ENCODE results near the gene ADIG. TPM values are rescaled to one million over a fixed set of nuclear protein-coding genes. Genes with fewer than 3 reads are reported as not detected.

Gene ADIG
- total and polyA plus RNA-seq, 10 donors: not detected

DNA sequence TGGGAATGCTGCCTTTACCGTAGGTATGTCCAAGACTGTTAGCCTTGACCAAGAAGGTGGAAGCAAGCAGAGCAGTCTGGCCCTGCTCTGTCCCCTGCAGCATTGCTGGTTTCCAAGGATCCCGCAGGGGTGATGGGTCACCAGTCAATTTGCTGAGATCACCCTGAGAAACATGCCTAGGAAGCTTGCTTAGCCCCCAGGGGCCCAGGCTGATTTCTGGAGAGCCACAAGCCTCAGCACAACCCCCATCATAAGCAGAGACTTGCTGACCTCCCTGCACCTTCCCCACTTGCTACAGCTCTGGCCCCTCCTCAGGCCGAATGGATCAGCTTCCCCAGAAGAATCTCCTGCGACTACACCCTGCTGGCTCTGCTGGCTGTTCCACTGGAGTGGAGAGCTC is 42.1 kb downstream of the ADIG start:
- TF ChIP-seq POLR2A (IDR thresholded peaks at IDR 0.05): no peak
- TF ChIP-seq, protein P1, sequence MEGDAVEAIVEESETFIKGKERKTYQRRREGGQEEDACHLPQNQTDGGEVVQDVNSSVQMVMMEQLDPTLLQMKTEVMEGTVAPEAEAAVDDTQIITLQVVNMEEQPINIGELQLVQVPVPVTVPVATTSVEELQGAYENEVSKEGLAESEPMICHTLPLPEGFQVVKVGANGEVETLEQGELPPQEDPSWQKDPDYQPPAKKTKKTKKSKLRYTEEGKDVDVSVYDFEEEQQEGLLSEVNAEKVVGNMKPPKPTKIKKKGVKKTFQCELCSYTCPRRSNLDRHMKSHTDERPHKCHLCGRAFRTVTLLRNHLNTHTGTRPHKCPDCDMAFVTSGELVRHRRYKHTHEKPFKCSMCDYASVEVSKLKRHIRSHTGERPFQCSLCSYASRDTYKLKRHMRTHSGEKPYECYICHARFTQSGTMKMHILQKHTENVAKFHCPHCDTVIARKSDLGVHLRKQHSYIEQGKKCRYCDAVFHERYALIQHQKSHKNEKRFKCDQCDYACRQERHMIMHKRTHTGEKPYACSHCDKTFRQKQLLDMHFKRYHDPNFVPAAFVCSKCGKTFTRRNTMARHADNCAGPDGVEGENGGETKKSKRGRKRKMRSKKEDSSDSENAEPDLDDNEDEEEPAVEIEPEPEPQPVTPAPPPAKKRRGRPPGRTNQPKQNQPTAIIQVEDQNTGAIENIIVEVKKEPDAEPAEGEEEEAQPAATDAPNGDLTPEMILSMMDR (IDR thresholded peaks at IDR 0.05 in 8 of 11, conservative IDR thresholded peaks at IDR 0.05 in 3 of 11): no peak
- no peak for TF ChIP-seq POLR2AphosphoS5 (IDR thresholded peaks at IDR 0.05)
- Histone ChIP-seq H3K27ac (no peak overlapping the region), H3K9me3 (peaks cover 0 to 7% (median 4%) of the 10 kb centered on the region in 8 donors), H3K27me3 (replicated peaks in 1 of 7) (peaks cover 0 to 38% (median 0%) of the 10 kb centered on the region in 7 donors), H3K4me1 (no peaks in the 10 kb centered on the region), H3K4me3 (no peak overlapping the region), H3K36me3 (no peaks in the 10 kb centered on the region)
- DNase-seq: no peak
- intact Hi-C loops (cut with DNase I; ENCODE audit: low total_unique reads): no loop called here
- 60 to 73% (median 69%) methylated on average over 4 of the region's 4 CpGs for WGBS, 5 donors

DNA sequence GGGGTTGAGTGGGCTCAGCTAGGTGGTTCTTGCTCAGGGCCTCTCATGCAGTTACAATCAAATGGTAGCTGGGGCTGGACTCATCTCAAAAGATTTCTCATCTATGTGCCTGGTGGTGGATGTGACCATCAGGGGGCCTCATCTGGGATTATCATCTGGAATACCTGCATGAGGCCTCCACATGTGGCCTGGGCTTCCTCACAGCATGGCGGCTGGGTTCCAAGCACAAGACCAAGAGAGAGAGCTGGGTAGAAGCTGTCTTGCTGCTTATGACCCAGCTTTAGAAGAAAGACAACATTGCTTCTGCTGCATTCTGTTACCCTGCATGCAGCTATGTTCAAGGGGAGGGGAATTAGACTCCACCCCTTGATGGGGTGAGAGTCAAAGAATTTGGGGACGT is 43.1 kb downstream of the ADIG start:
- TF ChIP-seq POLR2A (IDR thresholded peaks at IDR 0.05) (no peak), POLR2AphosphoS5 (IDR thresholded peaks at IDR 0.05) (no peak)
- TF ChIP-seq, protein P1 (IDR thresholded peaks at IDR 0.05 in 8 of 11, conservative IDR thresholded peaks at IDR 0.05 in 3 of 11): no peak
- Histone ChIP-seq H3K4me1 (no peaks in the 10 kb centered on the region), H3K9me3 (peaks cover 0 to 7% (median 4%) of the 10 kb centered on the region in 8 donors), H3K36me3 (no peaks in the 10 kb centered on the region), H3K4me3 (no peak overlapping the region), H3K27ac (no peak overlapping the region), H3K27me3 (replicated peaks in 1 of 7) (peaks cover 0 to 28% (median 0%) of the 10 kb centered on the region in 7 donors)
- intact Hi-C loops (cut with DNase I; ENCODE audit: low total_unique reads): no loop called here
- 56 to 88% (median 79%) methylated on average over 2 of the region's 2 CpGs for WGBS, 5 donors
- DNase-seq: no peak

DNA sequence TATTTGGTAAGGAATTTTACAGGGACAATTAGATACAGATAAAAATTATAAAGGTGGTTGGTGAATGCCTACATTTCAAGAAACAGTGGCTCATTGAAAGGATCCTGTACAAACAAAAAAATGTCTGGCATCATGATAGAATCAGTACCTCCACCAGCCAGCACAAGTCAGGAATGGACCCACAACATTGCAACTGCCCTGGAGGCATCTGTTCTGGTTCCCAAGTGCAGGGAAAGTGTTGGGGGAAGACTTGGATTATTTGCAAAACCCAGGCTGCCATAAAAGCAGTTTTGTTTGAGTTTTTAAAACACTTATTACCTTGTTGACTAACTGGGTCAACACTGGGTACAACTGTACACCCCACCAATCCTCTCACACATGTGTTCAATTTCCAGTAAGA is 44.9 kb downstream of the ADIG start:
- Histone ChIP-seq H3K9me3 (peaks cover 0 to 7% (median 4%) of the 10 kb centered on the region in 8 donors), H3K36me3 (no peaks in the 10 kb centered on the region), H3K27ac (no peak overlapping the region), H3K4me3 (no peak overlapping the region), H3K27me3 (replicated peaks in 1 of 7) (peaks cover 0 to 25% (median 0%) of the 10 kb centered on the region in 7 donors), H3K4me1 (no peaks in the 10 kb centered on the region)
- no peak for DNase-seq
- TF ChIP-seq POLR2AphosphoS5 (IDR thresholded peaks at IDR 0.05): no peak
- TF ChIP-seq, protein P1 (IDR thresholded peaks at IDR 0.05 in 8 of 11, conservative IDR thresholded peaks at IDR 0.05 in 3 of 11): no peak
- no peak for TF ChIP-seq POLR2A (IDR thresholded peaks at IDR 0.05)
- intact Hi-C loops (cut with DNase I; ENCODE audit: low total_unique reads): no loop called here

DNA sequence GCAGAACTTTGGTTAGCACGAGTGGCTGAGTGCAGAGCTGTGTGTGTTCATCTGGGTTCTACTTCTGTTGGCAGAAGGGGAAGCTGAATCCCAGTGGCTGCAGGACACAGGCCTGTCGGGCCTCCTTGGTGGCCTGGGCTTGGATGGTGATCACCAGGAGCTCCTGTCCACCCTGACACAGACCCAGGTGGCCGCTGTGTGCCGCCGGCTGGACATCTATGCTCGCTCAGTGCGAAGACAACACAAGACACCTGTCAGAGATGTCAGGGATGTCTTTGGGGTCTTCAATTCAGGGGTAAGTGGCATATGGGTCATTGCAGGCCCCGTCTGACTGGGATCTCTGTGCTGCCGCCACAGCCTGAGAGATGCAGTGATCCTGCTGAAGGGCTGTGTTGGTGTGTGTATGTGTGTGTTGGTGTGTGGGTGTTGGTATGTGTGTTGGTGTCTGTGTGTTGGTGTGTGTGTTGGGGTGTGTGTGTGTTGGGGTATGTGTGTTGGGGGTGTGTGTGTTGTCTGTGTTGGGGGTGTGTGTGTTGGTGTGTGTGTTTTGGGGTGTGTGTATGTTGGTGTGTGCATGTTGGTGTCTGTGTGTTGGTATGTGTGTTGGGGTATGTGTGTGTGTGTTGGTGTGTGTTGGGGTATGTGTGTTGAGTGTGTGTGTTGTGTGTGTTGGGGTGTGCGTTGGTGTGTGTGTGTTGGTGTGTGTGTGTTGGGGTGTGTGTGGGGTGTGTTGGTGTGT is 46.1 kb downstream of the ADIG start:
- H3K36me3 ChIP-seq: no peaks in the 10 kb centered on the region
- no peaks in the 10 kb centered on the region for H3K4me1 ChIP-seq
- WGBS, 5 donors: 83 to 88% (median 87%) methylated on average over 6 to 10 of the region's 10 CpGs
- no peak overlapping the region for H3K27ac ChIP-seq
- H3K9me3 ChIP-seq: peaks cover 0 to 7% (median 4%) of the 10 kb centered on the region in 8 donors
- peaks cover 0 to 13% (median 0%) of the 10 kb centered on the region in 7 donors for H3K27me3 ChIP-seq (replicated peaks in 1 of 7)
- H3K4me3 ChIP-seq: no peak overlapping the region
- TF ChIP-seq, protein P1 (IDR thresholded peaks at IDR 0.05 in 8 of 11, conservative IDR thresholded peaks at IDR 0.05 in 3 of 11): no peak
- TF ChIP-seq POLR2AphosphoS5 (IDR thresholded peaks at IDR 0.05) (no peak), POLR2A (IDR thresholded peaks at IDR 0.05) (no peak)
- intact Hi-C loops (cut with DNase I; ENCODE audit: low total_unique reads): no loop called here
- DNase-seq: no peak

Measured in spleen (tissue), 11 donors.